Keratinocyte (primary cell): ENCODE results near the gene ZNF554. TPM values are rescaled to one million over a fixed set of nuclear protein-coding genes. Genes with fewer than 3 reads are reported as not detected.

Experiments used
- DNase-seq: peaks from one replicate; pipeline ENCODE4 v3.0.0-alpha.2; 2011; ENCODE audit warnings: low read depth, missing footprints, low spot score
- FAIRE-seq: peaks from 2 replicates; lab custom pipeline; 2011; peaks lifted over from hg19 to GRCh38; lab: Jason Lieb, UNC
- H2AFZ ChIP-seq: 2 replicates; pipeline ENCODE4 v1.6.0; 2012; ENCODE audit warnings: low read length, control low read depth, inconsistent platforms; ENCODE audit not compliant: control insufficient read depth
- H3K27ac ChIP-seq: 2 replicates; pipeline ENCODE4 v1.5.1; 2011; ENCODE audit warnings: low read length; ENCODE audit not compliant: control insufficient read depth, insufficient read depth
- H3K27me3 ChIP-seq: 3 replicates; pipeline ENCODE4 v1.6.0; 2011; ENCODE audit warnings: low read length; ENCODE audit not compliant: control insufficient read depth, insufficient read depth; ENCODE audit errors: extremely low read depth
- H3K36me3 ChIP-seq, 2 experiments: 2 replicates in 1 of 2; 3 replicates in 1 of 2; pipeline ENCODE4 v1.5.1; 2011; ENCODE audit warnings: low read length in 2 of 2, mild to moderate bottlenecking in 1 of 2; ENCODE audit not compliant: control insufficient read depth in 2 of 2, insufficient read depth in 2 of 2; ENCODE audit errors: extremely low read depth in 1 of 2
- H3K4me1 ChIP-seq: 3 replicates; pipeline ENCODE4 v1.5.1; 2011; ENCODE audit warnings: low read length; ENCODE audit not compliant: control insufficient read depth, insufficient read depth; ENCODE audit errors: extremely low read depth
- H3K4me2 ChIP-seq: 3 replicates; pipeline ENCODE4 v1.6.0; 2011; ENCODE audit warnings: low read depth, low read length; ENCODE audit not compliant: control insufficient read depth, insufficient read depth; ENCODE audit errors: extremely low read depth
- H3K4me3 ChIP-seq, 3 experiments: fragments of 200-600 bp in 1 of 3; sonication (generic) in 1 of 3; 2 replicates in 2 of 3; 3 replicates in 1 of 3; pipeline ENCODE4 v1.5.1; 2011 to 2016; ENCODE audit warnings: low read length in 3 of 3, mild to moderate bottlenecking in 3 of 3, control low read depth in 2 of 3, inconsistent platforms in 1 of 3, low read depth in 1 of 3, mixed read lengths in 1 of 3, mixed run types in 1 of 3, moderate library complexity in 1 of 3; ENCODE audit not compliant: control insufficient read depth in 2 of 3, insufficient read depth in 2 of 3; ENCODE audit errors: extremely low read depth in 1 of 3
- H3K79me2 ChIP-seq: 2 replicates; pipeline ENCODE4 v1.6.0; 2012; ENCODE audit warnings: low read length; ENCODE audit not compliant: control insufficient read depth, insufficient read depth
- H3K9ac ChIP-seq: 3 replicates; pipeline ENCODE4 v1.6.0; 2011; ENCODE audit warnings: low read length; ENCODE audit not compliant: control insufficient read depth, insufficient read depth; ENCODE audit errors: extremely low read depth
- H3K9me1 ChIP-seq: 3 replicates; pipeline ENCODE4 v1.6.0; 2011; ENCODE audit warnings: low read length; ENCODE audit not compliant: control insufficient read depth, insufficient read depth; ENCODE audit errors: extremely low read depth
- H3K9me3 ChIP-seq: 2 replicates; pipeline ENCODE4 v1.5.1; 2012; ENCODE audit warnings: low read depth, low read length; ENCODE audit not compliant: control insufficient read depth
- H4K20me1 ChIP-seq: 3 replicates; pipeline ENCODE4 v1.6.0; 2011; ENCODE audit warnings: low read length; ENCODE audit not compliant: control insufficient read depth, insufficient read depth; ENCODE audit errors: extremely low read depth
- EZH2 ChIP-seq: IDR thresholded peaks from one replicate; pipeline ENCODE4 v1.6.1; 2012; ENCODE audit warnings: inconsistent platforms, mild to moderate bottlenecking, low read length, moderate library complexity
- dilution Hi-C: fragments of 300-500 bp; cut with MboI; formaldehyde crosslinking; loops from one replicate; pipeline ENCODE4 v1.7.0; 2020; ENCODE audit warnings: low sequenced_read_pairs; ENCODE audit not compliant: extremely low pct_ligation_motif_present
- polyA plus RNA-seq, 5 experiments: library from polyadenylated mRNA; depleted of rRNA in 3 of 5; stranded (reverse) in 3 of 5; stranded (forward) in 1 of 5; unstranded in 1 of 5; fragments of >200 nt; gene quantifications; 1 replicate in 1 of 5; 2 replicates in 3 of 5; 3 replicates in 1 of 5; pipeline versions ENCODE4 v1.2.1 to v1.2.3, GENCODE V29; 2011 to 2012; ENCODE audit warnings: missing spikeins in 2 of 5, low read depth in 1 of 5, low replicate concordance in 1 of 5
- TF ChIP-seq, protein P1 (sequence below), 3 experiments: IDR thresholded peaks in 1 of 3; conservative IDR thresholded peaks in 1 of 3; optimal IDR thresholded peaks in 1 of 3; 2 replicates in 2 of 3; 3 replicates in 1 of 3; pipeline versions ENCODE3 to v1.5.1; 2011; ENCODE audit warnings: low read length in 3 of 3, mild to moderate bottlenecking in 3 of 3, moderate library complexity in 2 of 3, control low read depth in 1 of 3, inconsistent platforms in 1 of 3; ENCODE audit not compliant: insufficient read depth in 2 of 3; ENCODE audit errors: extremely low read depth in 1 of 3

The ZNF554 gene
- polyA plus RNA-seq, 1 donor (not counting 4 experiments of a cell fraction or from before 2014, with no cell fraction given), result 2.7 TPM

DNA sequence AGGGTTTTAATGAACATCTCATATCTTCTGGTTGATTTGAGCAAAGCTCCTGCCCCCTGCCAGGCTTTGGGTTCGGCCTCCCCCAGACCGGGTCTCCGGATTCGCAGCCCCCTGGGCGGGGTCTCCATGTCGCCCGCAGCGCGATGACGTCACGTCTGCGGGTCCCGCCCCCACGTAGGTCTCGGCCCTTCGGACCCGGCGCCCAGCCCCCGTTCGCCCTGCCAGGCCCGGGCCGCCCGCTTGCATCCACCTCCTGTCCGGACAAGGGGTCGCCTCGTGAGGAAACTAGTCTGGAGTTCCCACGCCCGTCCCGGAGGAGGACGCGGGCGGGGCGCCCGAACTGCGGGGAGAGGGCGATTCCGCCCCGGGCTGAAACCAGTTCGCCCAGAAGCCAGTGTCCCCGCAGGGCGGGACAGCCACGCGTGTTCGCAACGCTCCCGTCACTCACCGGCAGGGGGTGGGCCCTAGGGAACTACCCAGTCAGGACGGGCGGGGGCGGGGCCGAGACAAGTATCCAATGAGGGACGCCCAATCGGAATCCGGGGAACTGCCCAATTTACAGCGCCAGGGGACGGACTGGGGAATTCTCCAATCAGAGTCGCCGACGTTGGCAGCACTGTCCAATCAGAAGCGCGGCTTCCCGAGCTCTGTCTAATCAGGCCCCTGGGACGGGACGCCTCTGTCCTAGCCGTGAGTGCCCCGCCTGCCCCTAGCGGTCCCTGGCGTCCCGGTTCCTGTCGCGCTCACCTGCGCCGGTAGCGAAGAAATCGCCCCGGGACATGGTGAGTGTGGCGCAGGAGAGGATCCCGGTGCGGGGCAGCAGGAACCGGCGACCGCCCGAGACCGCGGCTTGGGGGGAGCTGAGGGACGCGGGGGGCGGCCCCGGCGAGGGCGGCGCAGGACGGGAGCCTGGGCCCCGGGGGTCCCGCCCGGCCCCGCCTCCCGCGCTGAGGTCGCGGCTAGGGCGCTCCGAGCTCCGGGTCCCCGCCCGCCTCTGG lies 21.4 kb downstream of the ZNF554 start, which contains the start of gene ZNF555:
ZNF555 (plus strand) TSS at position 682 of the 998 bp plus-strand sequence; CDS start at position 780, 98 bp downstream.
- dilution Hi-C loops, result no loop called here
- H4K20me1 ChIP-seq, result no peaks in the 10 kb centered on the region
- FAIRE-seq (peak; percentile 79), DNase-seq (peak; percentile 87)
- peaks cover 4% of the 10 kb centered on the region for H3K4me1 ChIP-seq
- H3K4me3 ChIP-seq, result peak within 1 kb of the TSS; percentile 75 to 86 (median 78)
- peak within 1 kb of the TSS; percentile 74 for H2AFZ ChIP-seq
- H3K9ac ChIP-seq, result peak within 1 kb of the TSS; percentile 74
- H3K4me2 ChIP-seq, result peak within 1 kb of the TSS; percentile 97
- H3K79me2 ChIP-seq, result peaks cover 13% of the 10 kb centered on the region
- H3K27me3 ChIP-seq, result no peaks in the 10 kb centered on the region
- H3K36me3 ChIP-seq, result peaks cover 0 to 4% of the 10 kb centered on the region in 2 experiments
- H3K9me3 ChIP-seq, result peaks cover 3% of the 10 kb centered on the region
- no peak for TF ChIP-seq EZH2
- TF ChIP-seq, protein P1, sequence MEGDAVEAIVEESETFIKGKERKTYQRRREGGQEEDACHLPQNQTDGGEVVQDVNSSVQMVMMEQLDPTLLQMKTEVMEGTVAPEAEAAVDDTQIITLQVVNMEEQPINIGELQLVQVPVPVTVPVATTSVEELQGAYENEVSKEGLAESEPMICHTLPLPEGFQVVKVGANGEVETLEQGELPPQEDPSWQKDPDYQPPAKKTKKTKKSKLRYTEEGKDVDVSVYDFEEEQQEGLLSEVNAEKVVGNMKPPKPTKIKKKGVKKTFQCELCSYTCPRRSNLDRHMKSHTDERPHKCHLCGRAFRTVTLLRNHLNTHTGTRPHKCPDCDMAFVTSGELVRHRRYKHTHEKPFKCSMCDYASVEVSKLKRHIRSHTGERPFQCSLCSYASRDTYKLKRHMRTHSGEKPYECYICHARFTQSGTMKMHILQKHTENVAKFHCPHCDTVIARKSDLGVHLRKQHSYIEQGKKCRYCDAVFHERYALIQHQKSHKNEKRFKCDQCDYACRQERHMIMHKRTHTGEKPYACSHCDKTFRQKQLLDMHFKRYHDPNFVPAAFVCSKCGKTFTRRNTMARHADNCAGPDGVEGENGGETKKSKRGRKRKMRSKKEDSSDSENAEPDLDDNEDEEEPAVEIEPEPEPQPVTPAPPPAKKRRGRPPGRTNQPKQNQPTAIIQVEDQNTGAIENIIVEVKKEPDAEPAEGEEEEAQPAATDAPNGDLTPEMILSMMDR (optimal IDR thresholded peaks at IDR 0.05 in 1 of 3, IDR thresholded peaks at IDR 0.05 in 1 of 3, conservative IDR thresholded peaks at IDR 0.05 in 1 of 3; ENCODE audit: extremely low read depth in 1 of 3, insufficient read depth in 2 of 3, low read length in 3 of 3), result peak; percentile 22 to 59 (median 54)
- H3K9me1 ChIP-seq, result no peaks in the 10 kb centered on the region
- peak within 1 kb of the TSS; percentile 61 for H3K27ac ChIP-seq

DNA sequence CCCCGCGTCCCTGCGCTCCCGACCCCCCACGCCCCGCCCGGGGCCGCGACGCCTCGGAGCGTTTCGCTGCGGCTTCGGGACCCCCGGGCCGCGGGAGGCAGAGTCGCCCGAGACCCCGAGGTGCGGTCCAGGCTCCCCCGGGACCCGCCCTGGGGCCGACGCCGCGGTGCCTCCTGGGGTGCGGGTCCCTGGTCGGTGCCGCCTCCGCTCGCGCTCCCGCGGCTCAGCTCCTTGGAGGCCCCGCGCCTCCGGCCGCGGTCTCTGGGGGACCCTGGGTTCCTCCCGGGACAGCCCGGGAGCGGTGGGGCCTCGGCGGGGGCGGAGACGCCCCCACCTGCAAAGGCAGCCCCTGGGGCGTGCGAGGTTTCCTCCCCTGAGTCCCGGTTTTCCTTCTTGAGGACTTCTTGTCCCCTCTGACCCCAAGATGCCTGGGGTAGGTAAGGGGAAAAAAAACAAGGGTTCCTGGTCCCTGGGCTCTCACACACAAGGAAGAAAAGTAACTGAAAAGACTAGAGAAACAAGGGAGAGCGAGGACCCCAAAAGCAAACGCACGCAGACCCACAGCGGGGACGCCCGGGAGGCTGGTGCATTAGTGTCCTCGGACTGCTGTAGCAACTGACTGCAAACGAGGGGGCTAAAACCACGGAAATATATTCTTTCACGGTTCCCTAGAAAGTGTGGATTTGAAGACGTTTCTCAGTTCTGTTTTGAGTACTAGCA lies 22.3 kb downstream of the ZNF554 start:
- peaks cover 15% of the 10 kb centered on the region for H3K79me2 ChIP-seq
- DNase-seq (no peak), FAIRE-seq (no peak)
- no peaks in the 10 kb centered on the region for H3K9me1 ChIP-seq
- H3K4me2 ChIP-seq, result peak overlapping the region; percentile 97
- dilution Hi-C loops, result no loop called here
- H3K36me3 ChIP-seq, result peaks cover 4% of the 10 kb centered on the region in 2 experiments
- peaks cover 4% of the 10 kb centered on the region for H3K4me1 ChIP-seq
- peak overlapping the region; percentile 74 for H3K9ac ChIP-seq
- H3K27me3 ChIP-seq, result no peaks in the 10 kb centered on the region
- H3K9me3 ChIP-seq, result peaks cover 2% of the 10 kb centered on the region
- H2AFZ ChIP-seq, result peak overlapping the region; percentile 49
- H3K27ac ChIP-seq, result no peak overlapping the region
- TF ChIP-seq, protein P1 (optimal IDR thresholded peaks at IDR 0.05 in 1 of 3, IDR thresholded peaks at IDR 0.05 in 1 of 3, conservative IDR thresholded peaks at IDR 0.05 in 1 of 3; ENCODE audit: extremely low read depth in 1 of 3, insufficient read depth in 2 of 3, low read length in 3 of 3), result no peak
- TF ChIP-seq EZH2, result no peak
- H3K4me3 ChIP-seq, result peak overlapping the region; percentile 75 to 86 (median 77)
- H4K20me1 ChIP-seq, result no peaks in the 10 kb centered on the region
